Measurements from ENCODE around the gene GLIPR1.
"Not testable (repeated sequence)": the region's sequence is repeated elsewhere in the genome, so short reads cannot be mapped to it uniquely, and the experiment has no call there.

GLIPR1 gene

GRCh38 chr12:75480469-75480949 is at the start of gene GLIPR1:
Gene GLIPR1, plus strand, starts transcription at chr12:75480755. Its CDS starts 126 bp downstream, at chr12:75480881.
- TF ChIP-seq CTCF (IDR thresholded peaks at IDR 0.05; ENCODE audit: low read depth, low read length), result no peak
- peak; percentile 95 for DNase-seq (ENCODE audit: extremely low read depth, low read depth)

- no peak for TF ChIP-seq CTCF (IDR thresholded peaks at IDR 0.05; ENCODE audit: low read depth, low read length)
- DNase-seq (ENCODE audit: extremely low read depth, low read depth), result no peak
Observed at GRCh38 chr12:75432924-75433323, 47.6 kb upstream of the GLIPR1 start.

- no peak for DNase-seq (ENCODE audit: extremely low read depth, low read depth)
- TF ChIP-seq CTCF (IDR thresholded peaks at IDR 0.05; ENCODE audit: low read depth, low read length), result peak; percentile 14
Observed at GRCh38 chr12:75437564-75437963, 43.0 kb upstream of the GLIPR1 start.

GRCh38 chr12:75438059-75438754 is 42.3 kb upstream of the GLIPR1 start:
- no peak for DNase-seq (ENCODE audit: extremely low read depth, low read depth)
- no peak for TF ChIP-seq CTCF (IDR thresholded peaks at IDR 0.05; ENCODE audit: low read depth, low read length)

GRCh38 chr12:75439048-75439447 is 41.5 kb upstream of the GLIPR1 start:
- no peak for DNase-seq (ENCODE audit: extremely low read depth, low read depth)
- no peak for TF ChIP-seq CTCF (IDR thresholded peaks at IDR 0.05; ENCODE audit: low read depth, low read length)

GRCh38 chr12:75439930-75440329 is 40.6 kb upstream of the GLIPR1 start:
- TF ChIP-seq CTCF (IDR thresholded peaks at IDR 0.05; ENCODE audit: low read depth, low read length), result no peak
- DNase-seq (ENCODE audit: extremely low read depth, low read depth), result no peak

- not testable (repeated sequence) for DNase-seq (ENCODE audit: extremely low read depth, low read depth)
Observed at GRCh38 chr12:75441687-75442449, 38.7 kb upstream of the GLIPR1 start.

GRCh38 chr12:75442454-75442853 is 38.1 kb upstream of the GLIPR1 start:
- DNase-seq (ENCODE audit: extremely low read depth, low read depth), result not testable (repeated sequence)
